Retina (tissue), 1 donor: ENCODE measurements around the gene RAB11FIP4.

Experiments
- DNase-seq: peaks from one replicate; pipeline ENCODE4 v3.0.0-alpha.2; 2016

Gene RAB11FIP4

GRCh38 chr17:31461227-31461810, 69.8 kb downstream of the RAB11FIP4 start:
- no peak for DNase-seq

- DNase-seq, result no peak
Measured at GRCh38 chr17:31462261-31462660, 70.8 kb downstream of the RAB11FIP4 start.

- DNase-seq, result no peak
Measured at GRCh38 chr17:31466096-31466760, 74.8 kb downstream of the RAB11FIP4 start.

- peak; percentile 77 for DNase-seq
Measured at GRCh38 chr17:31467502-31468256, 76.2 kb downstream of the RAB11FIP4 start.

GRCh38 chr17:31469959-31470358, 78.5 kb downstream of the RAB11FIP4 start:
- DNase-seq, result no peak

- no peak for DNase-seq
Measured at GRCh38 chr17:31470592-31470991, 79.1 kb downstream of the RAB11FIP4 start.

- DNase-seq, result no peak
Measured at GRCh38 chr17:31472137-31472536, 80.7 kb downstream of the RAB11FIP4 start.

- DNase-seq, result peak; percentile 54
Measured at GRCh38 chr17:31475378-31476162, 84.1 kb downstream of the RAB11FIP4 start.

GRCh38 chr17:31476525-31477416, 85.3 kb downstream of the RAB11FIP4 start:
- no peak for DNase-seq

- no peak for DNase-seq
Measured at GRCh38 chr17:31477417-31478055, 86.1 kb downstream of the RAB11FIP4 start.

- DNase-seq, result no peak
Measured at GRCh38 chr17:31479062-31479408, 87.6 kb downstream of the RAB11FIP4 start.

- DNase-seq, result no peak
Measured at GRCh38 chr17:31479524-31479923, 88.0 kb downstream of the RAB11FIP4 start.

- DNase-seq, result no peak
Measured at GRCh38 chr17:31480067-31480466, 88.6 kb downstream of the RAB11FIP4 start.

- no peak for DNase-seq
Measured at GRCh38 chr17:31480904-31481782, 89.7 kb downstream of the RAB11FIP4 start.

GRCh38 chr17:31481783-31482081, 90.3 kb downstream of the RAB11FIP4 start:
- DNase-seq, result no peak

GRCh38 chr17:31484821-31485220, 93.3 kb downstream of the RAB11FIP4 start:
- DNase-seq, result no peak

- no peak for DNase-seq
Measured at GRCh38 chr17:31486351-31487062, 95.0 kb downstream of the RAB11FIP4 start.

- no peak for DNase-seq
Measured at GRCh38 chr17:31487063-31487647, 95.7 kb downstream of the RAB11FIP4 start.

- DNase-seq, result peak; percentile 71
Measured at GRCh38 chr17:31487648-31488263, 96.3 kb downstream of the RAB11FIP4 start.
